Left renal pelvis (tissue), 4 donors: Measurements from ENCODE around the gene SNX20. TPM values are rescaled to one million over a fixed set of nuclear protein-coding genes. Genes with fewer than 3 reads are reported as not detected.

Source experiments
- DNase-seq, 4 donors: peaks; one replicate each; pipeline ENCODE4 v3.0.0-alpha.2; 2013; ENCODE audit warnings: low read depth in 4 of 4, low spot score in 3 of 4
- polyA plus RNA-seq, 4 donors: library from polyadenylated mRNA; unstranded; fragments of 120-200 nt; gene quantifications; one replicate each; pipeline ENCODE4 v1.2.1, GENCODE V29; 2013; ENCODE audit not compliant: insufficient read length in 4 of 4

The SNX20 gene
- polyA plus RNA-seq, 4 donors, result 0.46 to 0.81 (median 0.61) TPM

DNA sequence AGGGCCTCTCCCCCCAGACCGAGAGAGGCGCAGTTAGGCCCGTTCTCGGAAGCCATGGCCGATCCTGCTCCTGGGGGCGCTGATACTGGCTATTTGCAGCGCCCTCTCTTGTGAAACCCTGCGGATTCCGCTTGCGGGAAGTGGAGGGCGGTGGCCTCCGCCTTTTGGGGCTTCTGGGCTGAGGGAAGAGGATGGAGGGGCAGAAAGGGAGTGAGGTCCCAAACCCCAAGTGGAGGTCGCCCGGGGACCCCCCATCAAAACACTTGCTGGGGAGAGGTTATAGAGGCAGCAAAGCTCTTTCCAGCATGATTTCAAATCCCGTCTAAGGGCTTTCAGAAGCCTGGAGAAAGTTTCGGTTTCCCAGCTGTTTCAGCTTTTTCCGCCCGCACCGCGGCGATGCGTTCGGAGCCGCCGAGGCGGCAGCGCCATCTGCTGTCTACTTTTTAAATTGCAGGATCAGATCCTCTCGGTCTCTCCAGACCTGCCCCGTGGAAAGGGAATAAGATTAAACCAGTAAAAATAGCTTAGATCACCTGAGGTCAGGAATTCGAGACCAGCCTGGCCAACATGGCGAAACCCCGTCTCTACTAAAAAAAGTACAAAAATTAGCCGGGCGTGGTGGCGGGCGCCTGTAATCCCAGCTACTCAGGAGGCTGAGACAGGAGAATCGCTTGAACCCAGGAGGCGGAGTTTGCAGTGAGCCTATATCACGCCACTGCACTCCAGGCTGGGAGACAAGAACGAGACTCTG is 15.8 kb downstream of the SNX20 start:
- peak in 3 of 4 donors; percentile 58 to 69 (median 59) for DNase-seq

DNA sequence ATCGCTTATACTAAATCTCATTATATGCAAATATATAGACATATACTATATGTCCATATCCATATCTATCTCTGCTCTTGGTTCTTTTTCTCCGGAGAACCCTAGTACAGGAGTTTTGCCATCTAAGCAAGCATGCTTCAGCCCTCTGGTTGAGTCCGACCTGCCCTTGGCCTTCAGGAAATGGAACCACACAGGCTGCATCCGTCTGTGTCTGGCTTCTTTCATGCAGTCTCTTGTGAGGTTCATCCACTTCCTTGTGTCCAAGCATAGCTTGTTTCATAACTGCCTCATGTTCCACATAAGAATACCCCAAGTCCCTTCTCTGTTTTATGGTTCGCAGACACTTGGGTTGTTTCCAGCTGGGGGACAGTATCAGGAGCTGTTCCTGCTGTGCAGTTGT is 16.8 kb downstream of the SNX20 start:
- DNase-seq, result no peak

DNA sequence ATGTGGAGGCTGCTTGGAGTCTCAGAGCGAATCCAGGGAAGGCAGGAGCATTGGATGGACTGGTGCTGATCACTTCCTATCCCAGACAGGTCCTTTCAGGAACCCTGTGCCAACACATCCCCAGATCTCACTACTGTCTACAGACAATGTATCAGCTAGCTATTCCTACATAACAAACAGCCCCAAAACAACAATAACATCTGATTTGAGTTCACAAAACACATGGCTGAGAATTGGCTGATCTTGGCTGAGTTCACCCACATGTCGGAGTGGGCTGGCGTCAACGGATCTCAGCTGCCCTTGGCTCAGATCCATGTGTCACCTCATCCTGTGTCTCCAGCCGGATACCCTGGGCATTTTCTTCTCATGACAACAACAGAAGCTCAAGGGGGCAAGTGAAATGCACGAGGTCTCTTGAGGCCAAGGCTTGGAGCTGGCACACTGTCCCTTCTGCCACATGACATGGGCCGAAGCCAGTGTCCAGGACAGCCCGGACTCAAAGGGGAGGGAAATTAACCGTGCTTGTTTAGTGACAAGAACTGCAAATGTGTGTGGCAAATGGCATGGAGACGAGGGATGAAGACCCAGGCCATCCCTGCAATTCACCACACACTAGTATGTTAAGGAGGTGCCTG is 18.7 kb downstream of the SNX20 start:
- no peak for DNase-seq

DNA sequence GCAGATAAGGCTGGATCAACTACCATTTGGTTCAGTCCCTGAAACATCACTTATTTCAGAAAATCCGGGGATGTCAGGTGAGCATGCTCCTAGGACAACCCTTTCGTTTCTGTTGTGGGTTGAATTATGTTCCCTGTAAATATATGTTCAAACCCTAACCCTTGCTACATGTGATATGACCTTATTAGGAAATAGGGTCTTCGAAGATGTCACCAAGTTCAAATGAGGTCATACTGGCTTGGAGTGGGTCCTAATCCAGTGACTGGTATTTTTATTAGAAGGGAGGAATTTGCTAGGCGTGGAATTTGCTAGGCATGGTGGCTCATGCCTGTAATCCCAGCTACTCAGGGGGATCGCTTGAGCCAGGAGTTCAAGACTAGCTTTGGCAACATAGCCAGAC is 21.3 kb downstream of the SNX20 start:
- no peak for DNase-seq

DNA sequence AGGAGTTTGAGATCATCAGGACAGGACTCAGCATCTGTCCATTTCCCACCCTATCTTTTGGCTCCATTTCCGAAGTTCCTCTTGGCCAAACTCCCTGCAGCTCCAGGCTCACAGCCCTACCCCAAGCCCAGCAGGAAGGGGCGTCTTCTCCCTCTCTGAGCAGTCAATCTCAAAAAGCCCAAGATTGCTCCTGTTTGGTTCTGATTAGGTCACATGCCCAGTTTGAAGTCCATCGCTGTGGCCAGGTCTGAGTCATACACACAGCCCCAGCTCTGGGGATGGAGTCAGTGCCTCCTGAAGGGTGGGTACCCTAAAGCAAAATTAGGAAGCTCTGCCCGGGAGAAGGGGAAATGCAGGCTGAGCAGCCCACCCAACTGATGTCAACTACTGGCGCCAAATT is 23.9 kb downstream of the SNX20 start:
- DNase-seq, result no peak

DNA sequence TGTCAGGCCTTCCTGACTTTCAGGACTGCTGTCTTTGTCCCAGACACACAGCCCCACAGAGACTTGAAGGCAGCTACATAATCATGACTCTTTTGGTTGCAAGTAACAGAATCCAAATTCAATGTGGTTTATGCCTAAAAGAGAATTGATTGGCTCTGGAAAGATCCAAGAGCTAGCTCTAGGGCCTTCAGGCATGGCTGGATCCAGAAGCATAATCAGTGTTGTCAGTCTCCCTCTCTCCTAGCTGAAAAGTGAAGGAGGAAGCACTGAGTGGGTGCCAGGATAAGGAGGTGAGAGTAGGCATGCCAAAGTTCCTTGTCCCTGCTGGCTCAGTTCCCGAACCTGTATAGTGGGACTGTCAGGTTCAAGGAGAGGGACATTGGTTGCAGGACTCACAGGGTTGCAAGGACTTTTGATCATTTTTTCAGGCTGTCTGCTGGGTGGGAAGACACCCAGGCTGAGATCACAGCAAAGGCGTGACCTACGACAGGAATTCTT is 25.5 kb downstream of the SNX20 start:
- DNase-seq, result no peak

DNA sequence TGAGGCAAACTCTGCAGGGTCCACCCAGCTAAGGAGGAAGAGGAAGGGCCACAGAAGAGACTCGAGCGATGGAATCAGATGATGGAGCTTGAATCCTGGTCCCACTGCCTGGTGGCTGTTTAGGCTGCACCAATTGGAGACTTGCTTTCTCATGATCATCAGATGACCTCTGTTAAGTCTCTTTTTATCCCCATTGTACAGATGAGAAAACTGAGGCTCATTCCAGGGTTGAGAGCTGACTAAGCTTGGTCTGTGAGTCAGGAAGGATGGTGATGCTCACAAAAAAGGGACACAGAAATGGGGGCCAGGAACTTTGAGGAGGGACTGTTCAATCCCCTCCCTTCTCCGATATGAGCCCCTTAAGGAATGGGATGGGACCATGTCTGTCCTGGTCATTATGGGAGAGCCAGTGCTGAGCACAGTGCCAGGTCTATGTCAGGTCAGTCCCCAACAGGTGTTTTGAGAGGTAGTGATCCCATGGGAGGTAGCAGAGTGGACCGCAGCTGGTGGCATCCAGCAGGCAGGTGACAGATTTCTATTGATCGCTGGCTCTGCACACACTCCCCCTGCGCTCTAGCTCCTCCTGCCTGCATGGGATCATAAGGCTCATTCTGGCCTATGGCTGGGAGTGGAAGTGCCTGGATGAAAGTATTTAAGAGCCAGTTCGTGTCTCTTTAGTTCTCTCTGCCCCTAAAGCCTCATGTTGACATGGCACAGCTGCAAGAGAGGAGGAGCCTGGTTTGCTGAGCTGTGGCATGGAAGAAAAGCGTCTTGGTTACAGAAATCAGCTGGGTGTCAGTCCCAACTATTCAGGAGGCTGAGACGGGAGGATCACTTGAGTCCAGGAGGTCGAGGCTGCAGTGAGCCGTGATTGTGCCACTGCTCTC is 27.2 kb downstream of the SNX20 start:
- DNase-seq, result no peak

DNA sequence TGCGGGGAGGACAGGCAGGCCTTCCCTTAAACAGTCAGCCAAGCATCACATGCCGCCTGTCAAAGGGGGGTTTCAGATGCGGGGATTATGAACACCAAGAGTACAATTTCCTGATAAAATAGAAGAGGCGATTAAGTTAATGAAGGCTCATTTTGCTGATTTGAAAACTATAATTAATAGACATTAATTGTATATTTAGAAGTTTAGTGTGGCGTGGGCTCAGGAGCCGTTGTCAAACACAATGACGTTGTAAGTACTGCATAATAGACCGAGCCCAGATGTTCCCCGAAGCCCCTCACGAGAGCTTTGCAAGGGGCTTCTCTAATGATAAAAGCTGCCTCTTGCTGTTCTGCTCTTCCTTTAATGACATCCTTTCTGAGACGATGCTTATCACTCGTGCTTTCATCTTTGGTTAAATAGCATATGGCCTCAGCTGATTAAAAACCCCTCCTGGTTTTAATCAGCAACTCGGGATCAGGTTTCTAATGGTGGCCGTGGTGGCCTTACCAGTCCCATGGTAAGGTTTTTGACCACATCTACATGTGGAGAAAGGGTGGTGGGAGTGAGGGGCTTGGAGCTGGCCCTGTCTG is 28.2 kb downstream of the SNX20 start:
- no peak for DNase-seq

DNA sequence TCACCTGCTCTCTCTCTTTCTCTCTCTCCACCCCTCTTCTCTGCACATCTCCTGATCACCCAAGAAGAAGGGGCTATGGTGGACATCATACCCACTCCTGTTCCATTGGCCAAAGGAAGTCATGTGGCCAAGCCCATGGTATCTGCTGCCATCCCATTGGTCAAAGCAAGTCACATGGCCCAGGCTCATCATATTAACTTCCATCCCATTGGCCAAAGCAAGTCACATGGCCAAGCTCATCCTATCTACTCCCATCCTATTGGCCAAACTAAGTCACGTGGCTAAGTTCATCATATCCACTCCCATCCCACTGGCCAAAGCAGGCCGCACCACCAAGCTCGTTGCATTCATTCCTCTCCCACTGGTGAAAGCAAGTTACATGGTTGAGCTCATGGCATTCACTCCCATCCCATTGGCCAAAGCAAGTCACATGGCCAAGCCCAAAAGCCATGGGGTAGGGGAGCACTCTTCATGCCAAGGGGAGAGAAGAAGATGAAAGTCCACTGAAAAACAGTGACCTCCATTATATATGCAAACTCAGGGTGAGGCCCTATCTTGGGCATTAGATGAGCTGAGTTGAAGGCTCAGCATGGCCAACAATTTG is 29.2 kb downstream of the SNX20 start:
- DNase-seq, result no peak

DNA sequence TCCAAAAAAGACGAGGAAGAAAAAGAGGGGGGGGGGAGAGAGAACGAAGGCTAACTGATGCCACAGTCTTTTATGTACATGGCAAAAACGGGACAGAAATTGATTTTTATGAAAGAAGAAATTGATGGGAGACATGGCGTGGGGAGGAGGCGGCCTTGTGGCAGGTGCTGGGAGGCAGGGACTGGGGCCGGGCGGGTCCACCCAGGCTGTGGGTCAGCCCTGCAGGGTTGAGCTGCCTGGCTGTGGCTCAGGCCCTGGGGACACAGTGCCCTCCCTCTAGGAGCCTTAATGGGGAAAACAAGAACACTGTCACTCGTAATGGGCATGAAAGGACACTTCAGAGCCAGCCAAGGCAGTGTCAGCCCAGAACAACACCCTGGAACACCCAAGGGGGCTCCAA is 34.8 kb downstream of the SNX20 start:
- no peak for DNase-seq

DNA sequence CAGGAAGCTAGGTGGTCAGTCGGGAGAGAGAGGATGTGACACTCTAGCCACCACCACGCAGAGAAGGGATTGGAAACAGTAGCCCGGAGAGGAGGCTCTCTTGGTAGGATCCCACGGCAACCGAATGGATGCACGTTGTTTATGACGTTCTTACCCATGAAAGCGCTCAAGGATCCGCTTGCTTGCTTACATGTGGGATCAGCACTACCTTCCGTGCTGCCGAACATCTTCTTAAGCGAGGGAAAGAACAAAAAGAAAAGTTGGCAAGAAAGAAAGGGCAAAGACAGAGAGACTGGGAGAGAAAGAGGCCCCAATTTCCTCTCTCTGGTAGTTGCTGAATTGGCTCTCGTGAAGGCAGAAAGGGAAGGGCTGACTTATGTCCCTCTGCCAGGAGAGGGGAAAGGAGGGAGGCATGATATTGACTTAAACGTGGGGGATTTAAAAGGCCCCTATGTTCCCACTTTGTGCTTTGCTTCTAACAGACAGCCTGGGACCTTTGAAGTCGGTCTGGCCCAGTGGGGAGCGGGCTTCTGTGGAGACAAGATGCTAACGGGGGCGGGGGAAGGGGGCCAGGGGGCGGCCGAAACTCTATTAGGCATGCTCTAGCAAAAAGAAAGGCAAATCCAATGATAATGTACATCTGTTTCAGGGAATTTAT is 35.4 kb downstream of the SNX20 start:
- DNase-seq, result no peak

DNA sequence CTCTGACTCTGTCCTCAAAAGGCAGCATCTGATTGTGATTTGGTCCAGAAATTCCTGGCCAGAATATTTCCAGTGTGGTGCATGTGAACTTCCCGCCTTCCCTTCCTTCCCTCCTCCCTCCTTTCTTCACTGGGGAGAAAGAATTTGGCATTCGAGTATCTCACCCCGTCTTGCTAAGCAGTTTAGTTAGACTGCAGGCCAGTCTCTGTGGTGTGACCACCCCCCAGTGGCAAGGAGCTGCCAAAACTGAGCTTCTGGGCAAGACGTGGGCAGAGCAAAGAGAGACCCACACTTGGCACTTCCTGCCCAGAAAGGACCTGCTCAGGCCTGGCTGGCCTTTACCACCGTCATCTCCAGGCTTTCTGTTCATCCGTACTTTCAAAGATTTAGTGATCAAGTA is 36.4 kb downstream of the SNX20 start:
- no peak for DNase-seq

DNA sequence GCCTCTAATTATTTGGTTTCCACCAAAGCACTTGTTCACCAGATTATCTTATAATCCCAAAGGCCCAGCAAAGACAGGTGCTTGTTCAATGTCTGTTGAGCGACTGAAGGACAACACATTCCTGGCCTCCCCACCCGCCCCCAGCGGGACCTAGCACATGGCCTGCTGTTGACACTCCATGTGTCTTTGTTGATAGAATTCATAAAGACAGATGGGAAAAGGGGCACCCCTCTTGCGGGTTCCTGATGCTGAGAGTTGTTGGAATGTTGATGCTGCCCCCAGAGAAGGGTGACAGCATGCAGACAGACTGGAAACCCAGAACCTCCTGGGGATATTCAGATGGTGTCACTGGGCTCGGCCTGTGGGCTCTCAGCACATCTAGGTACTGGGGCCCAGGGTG is 36.9 kb downstream of the SNX20 start:
- no peak for DNase-seq

DNA sequence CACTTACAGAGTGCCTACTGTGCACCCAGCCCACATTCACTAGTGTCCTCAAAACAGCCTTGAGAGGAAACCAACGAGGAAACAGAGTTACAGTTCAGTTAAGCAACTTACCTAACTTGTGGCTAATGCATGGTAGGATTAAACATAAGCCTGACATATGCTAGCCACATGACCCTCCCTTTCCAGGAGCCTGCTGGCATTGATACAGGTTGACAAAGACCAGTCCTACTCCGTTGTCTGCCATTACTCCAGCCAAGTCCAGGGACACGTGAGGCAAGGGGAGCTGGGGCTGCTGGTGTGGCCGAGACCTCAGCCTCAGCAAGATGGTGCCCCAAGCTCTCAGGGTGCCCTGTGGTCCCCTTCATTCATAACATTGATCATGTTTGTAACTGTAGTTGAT is 37.9 kb downstream of the SNX20 start:
- no peak for DNase-seq

DNA sequence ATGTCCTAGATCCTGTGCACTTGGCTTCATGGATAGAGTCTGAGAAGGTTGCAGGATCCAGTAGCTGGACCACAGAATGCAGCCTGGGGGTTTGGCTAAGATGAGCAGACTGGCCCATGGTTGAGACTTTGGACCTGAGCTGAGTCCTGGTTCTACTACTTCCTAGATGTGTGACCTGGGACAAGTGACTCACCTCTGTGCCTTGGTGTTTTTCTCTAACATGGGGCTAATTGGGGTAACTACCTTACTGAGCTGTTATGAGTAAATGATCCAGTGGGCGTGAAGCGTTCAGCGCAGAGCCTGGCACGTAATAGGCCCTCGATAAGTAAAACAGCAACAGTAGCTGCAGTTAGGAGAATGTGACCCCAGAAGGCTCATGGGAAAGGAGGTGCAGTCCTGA is 38.8 kb downstream of the SNX20 start:
- DNase-seq, result no peak

DNA sequence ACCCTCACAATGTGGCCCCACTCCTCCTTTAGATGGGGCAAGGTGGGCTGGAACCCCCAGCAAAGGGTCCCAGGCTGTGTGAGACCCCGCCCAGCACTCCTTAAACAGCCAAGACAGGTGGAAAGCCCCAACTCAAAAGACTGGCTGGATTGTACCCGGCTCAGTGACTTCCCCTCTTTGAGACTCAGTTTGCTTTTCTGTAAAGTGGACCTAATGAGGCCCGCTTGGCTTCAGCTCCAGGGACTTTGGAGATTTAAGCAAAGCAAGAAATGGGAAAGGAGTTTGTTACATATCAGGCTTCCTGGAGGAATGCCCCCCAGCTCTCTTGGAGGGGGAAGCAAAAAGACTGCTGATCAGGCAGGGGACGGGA is 39.3 kb downstream of the SNX20 start:
- DNase-seq, result no peak

DNA sequence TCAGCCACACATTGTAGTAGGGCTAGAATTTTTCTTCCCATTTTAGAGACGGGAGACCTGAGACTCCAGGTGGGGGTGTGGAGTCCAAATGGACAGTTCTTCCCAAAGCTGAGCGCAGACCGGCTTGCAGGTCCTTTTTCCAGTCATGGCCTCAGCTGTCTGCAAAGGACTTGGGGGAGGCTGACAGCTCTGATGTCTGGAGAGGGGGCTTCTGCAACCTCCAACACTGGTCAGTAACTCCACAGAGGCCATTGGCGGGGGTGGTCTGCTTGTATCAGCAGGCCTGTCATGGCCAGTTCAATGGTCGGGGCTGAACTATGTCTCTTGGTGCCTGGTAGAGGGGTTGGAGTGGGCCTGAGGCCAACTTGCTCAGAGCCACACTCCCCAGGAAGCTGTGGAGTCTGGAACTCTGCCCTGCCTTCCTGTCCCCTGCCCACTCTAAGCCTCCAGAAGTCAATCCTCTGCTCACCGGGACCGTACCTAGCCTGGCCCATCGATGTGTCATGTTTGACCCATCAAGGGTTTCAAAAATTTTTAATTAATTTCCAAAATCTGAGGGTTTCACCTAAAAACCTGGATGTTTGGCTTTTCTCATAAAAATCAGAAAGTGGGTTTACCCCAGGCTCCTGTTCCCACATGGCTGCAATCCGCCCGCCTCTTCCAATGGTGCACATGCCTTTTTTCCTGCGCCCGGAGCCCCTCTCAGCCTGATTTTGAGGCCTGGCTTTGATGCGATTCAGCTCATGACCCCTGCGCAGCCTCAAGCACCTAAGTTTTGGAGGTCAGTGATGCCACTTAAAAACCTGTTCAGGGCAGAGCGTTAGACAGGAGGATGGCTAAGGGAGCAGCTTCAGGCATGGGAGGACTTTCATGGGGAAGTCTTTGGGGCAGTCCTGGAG is 39.9 kb downstream of the SNX20 start:
- no peak for DNase-seq

DNA sequence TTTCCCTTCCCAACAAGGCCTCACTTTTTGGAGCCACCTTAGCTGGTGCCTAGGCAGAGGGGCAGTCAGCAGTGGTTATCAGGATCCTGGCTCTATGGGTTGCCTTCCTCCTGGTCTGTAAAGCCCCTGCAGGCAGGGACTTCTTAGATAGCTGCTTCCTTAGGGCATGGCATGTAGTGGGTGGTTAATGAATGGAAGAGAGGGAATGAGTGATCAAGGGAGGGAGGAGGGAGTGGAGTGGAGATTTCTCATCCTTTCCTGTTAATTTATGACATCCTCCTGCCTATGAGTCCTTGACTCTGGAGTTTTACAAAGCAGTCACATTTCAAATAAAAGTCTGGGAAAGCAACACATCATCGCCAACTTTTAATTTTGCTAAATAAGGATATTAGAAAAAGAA is 40.7 kb downstream of the SNX20 start:
- DNase-seq, result no peak
